Measurements from ENCODE around the gene CASP3.
A peak's percentile ranks its signal among the peaks of the same experiment; 100 is the strongest.

- peak; percentile 44 for TF ChIP-seq TCF12 (IDR thresholded peaks at IDR 0.05)
- TF ChIP-seq, protein P1, sequence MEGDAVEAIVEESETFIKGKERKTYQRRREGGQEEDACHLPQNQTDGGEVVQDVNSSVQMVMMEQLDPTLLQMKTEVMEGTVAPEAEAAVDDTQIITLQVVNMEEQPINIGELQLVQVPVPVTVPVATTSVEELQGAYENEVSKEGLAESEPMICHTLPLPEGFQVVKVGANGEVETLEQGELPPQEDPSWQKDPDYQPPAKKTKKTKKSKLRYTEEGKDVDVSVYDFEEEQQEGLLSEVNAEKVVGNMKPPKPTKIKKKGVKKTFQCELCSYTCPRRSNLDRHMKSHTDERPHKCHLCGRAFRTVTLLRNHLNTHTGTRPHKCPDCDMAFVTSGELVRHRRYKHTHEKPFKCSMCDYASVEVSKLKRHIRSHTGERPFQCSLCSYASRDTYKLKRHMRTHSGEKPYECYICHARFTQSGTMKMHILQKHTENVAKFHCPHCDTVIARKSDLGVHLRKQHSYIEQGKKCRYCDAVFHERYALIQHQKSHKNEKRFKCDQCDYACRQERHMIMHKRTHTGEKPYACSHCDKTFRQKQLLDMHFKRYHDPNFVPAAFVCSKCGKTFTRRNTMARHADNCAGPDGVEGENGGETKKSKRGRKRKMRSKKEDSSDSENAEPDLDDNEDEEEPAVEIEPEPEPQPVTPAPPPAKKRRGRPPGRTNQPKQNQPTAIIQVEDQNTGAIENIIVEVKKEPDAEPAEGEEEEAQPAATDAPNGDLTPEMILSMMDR (IDR thresholded peaks at IDR 0.05): no peak
- TF ChIP-seq YY1 (IDR thresholded peaks at IDR 0.05; ENCODE audit: low read depth): no peak
- TF ChIP-seq RFX5 (IDR thresholded peaks at IDR 0.05; ENCODE audit: low read length): no peak
- TF ChIP-seq FOXJ3 (CRISPR knock-in tag; IDR thresholded peaks at IDR 0.05): no peak
- TF ChIP-seq NRF1 (IDR thresholded peaks at IDR 0.05; ENCODE audit: low read depth, low read length): no peak
- TF ChIP-seq MXI1 (IDR thresholded peaks at IDR 0.05; ENCODE audit: low read depth, low read length): no peak
- no peak for TF ChIP-seq RAD21 (IDR thresholded peaks at IDR 0.05; ENCODE audit: low read length)
- no peak for TF ChIP-seq FOXM1 (IDR thresholded peaks at IDR 0.05; ENCODE audit: low read depth)
- TF ChIP-seq MEF2A (IDR thresholded peaks at IDR 0.05; ENCODE audit: borderline replicate concordance, low read depth): no peak
- no peak for TF ChIP-seq POLR2AphosphoS5 (IDR thresholded peaks at IDR 0.05; ENCODE audit: low read depth, low read length)
- no peak for TF ChIP-seq EP300 (IDR thresholded peaks at IDR 0.05; ENCODE audit: borderline replicate concordance in 1 of 2, low read depth in 1 of 2, low read length in 1 of 2)
- no peak for TF ChIP-seq SIN3A (IDR thresholded peaks at IDR 0.05; ENCODE audit: borderline replicate concordance, low read depth, low read length)
Measured at GRCh38 chr4:184653650-184654049, 4.4 kb upstream of the CASP3 start.
